22Rv1 (cell line): ENCODE measurements around the gene KDM4D.

Experiments used
- CTCF ChIP-seq: fragments of 450-650 bp; IDR thresholded peaks from 2 replicates; pipeline ENCODE4 v1.5.1; 2017; ENCODE audit warnings: mild to moderate bottlenecking
- ZFX ChIP-seq: fragments of 450-650 bp; IDR thresholded peaks from 2 replicates; pipeline ENCODE4 v1.6.1; 2017; ENCODE audit warnings: antibody characterized with exemption, borderline replicate concordance

GRCh38 chr11:94964934-94965333, 8.6 kb upstream of the KDM4D start:
- TF ChIP-seq CTCF (no peak), ZFX (no peak)
